Islet precursor cell (in vitro differentiated cells): ENCODE measurements around the gene PIP4K2A.

Experiments
- DNase-seq: peaks from one replicate; pipeline ENCODE4 v3.0.0-alpha.2; 2018

Gene PIP4K2A

DNA sequence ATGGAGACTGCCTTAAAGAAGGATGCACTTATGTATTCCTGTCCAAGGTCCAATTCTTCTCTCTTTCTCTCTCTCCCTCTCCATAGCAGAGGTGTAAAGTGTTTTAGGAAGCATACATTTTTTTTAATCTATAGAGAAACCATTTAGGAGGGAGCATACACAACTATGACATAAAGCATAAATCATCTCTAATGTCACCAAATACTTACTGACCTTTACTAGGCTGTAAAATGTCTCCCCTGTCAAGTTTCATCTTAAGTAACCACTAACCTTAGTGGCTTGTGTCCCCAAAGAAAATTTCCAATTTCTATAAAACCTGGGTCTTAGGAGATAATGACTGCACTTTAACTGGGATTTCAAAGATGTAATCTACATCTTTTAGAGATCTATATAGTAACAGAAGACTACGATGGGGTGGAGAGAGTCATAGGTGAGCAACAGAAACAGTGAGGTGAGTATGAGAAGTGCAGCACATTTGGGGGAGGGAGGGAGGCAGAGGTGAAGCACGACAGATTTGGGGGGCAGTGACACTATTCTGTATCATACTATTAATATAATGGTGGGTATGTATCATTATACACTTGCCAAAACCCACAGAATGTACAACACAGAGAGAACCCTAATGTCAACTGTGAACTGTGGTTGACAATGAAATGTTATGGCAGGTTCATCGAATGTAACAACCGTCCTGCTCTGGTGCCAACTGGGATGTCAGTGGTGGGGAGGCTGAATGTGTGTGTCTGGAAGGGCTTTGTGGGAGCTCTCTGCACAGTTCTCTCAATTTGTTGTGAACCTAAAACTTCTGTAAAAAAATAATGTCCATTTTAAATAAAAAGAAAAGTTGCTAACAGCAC lies 79.5 kb downstream of the PIP4K2A start:
- no peak for DNase-seq

DNA sequence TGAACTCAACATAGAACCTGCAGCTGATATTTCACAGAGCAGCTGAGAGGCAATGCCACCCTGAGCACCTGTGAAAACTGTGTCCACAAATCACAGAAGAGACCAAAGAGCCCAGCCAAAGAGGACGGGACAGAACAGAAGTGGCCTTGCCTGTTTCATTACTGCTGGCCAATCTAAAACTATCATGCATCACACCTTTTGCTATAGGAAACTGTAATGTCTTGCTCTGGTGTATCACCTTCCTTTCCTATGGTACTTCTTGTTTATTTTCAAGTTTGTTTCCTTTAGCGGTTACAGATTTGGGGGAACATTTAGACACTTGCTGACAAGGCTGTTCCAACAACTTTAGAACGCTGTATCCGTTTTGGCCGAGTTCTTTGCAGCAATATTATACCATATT lies 80.3 kb downstream of the PIP4K2A start:
- no peak for DNase-seq

DNA sequence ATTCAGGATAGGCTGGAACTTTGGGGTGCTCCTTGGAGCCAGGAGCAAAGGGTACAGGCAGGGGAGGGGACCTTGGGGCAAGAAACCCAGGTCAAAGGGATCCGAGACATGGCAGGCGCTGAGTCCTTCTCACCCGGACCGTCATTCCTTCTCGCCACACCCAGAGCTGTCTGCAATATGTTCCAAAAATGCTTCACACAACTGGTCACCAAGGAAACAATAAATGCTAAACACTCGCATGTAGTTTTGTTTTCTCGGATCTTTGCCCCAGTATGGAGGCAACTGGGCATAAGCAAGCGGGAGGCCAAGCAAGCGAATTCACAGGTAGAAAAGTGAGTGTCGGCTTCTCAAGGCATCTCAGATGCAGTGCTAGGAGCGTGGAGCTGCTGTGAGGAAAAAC lies 80.8 kb downstream of the PIP4K2A start:
- DNase-seq: no peak

DNA sequence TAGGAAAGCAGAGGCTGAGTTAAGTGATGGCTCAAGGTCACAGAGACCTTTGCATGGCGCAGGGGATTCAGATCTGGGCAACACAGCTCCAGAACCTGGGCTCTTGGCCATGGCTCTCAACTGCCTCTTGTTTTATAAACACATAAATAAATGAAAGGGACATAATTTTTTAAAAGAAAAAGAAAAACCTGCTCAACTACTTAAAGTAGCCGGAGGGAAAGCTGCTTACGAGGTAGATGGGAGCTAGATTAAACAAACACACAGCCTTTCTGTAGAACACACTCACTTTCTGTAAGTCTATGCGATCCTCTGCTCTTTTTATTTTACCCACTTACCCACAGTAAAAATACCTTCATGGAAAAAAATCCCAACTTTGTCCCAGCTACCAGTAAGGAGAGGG lies 81.3 kb downstream of the PIP4K2A start:
- DNase-seq: no peak

DNA sequence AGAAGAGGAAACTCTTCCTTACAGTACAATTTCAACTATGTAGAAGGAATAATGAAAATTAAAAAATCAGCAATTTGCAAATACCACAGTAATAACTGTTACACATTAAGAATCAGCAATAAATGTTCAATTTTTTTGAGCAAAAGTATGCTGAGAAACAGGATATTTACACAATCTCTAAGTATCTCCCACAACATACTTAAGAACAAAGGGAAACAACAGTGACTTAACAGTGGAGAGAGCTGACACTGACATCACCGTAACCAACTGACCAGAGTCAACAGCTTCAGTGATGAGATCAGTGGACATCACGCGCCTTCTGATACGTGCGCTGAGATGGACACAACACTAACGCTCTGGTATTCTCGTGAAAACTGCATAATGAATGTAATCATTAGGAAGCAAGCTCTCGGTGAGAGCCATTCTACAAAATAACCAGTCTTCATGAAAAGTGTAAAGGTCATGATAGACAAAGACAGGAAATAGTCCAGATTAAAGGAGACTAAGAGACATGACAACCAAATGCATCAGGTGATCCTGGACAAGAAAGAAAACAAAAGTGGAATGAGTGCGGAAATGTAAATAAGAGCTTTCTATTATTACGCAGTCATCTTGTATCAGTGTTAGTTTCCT lies 82.6 kb downstream of the PIP4K2A start:
- no peak for DNase-seq

DNA sequence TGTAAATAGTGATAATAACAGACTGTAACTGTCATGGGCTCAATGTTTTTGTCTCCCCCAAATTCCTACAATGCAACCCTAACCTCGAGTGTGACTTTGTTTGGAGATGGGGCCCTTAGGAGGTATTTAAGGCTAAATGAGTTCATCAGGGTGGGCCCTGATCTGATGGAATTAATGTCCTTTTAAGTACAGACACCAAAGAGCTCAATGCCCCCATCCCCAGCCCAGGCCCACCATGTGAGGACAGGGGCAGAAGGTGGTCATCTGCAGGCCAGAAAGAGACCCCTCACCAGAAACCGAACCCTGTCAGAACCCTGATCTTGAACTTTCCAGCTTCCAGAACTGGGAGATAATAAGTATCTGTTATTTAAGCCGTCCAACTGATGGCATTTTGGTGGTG lies 83.2 kb downstream of the PIP4K2A start:
- DNase-seq: no peak

DNA sequence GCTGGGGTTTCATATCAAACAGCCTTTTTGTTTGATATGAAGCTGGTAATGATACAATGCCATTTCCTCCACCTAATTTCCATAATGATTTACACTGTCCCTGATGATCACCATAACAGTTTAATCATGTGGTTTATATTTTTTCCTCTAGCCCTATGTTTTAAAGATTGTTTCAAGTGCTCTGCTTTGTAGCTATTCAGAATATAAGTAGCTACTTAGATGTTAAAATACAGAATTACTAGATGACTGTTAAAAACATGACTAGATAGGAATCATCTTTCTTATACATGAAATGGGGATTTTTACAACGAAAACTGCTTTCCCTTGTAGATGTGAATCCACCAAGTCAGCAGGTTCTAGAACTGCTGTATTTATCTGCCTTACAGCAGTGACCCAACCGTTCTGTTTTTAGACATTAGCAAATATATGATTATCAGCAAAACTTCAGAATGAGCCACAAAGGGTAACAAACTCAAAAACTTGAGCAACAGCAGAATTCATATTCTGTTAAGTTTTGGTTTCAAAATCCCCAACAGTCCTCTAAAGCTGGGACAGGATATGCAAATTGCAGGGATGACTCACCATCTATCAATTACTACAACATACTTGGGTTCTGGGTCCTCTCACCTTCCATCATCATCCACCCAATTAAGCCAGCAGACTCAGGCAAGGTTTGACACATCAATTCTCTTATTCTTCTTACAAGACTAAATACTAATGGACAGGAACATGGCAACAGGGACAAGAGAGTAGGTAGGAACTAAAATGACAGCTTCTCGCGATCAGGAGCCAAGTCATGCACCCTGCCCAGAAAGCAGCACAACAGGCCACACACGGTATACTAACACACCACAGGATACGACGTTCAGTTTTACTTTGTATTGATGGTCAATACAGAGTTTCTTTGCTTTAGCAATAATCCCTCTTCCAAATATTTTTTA lies 83.9 kb downstream of the PIP4K2A start:
- no peak for DNase-seq

DNA sequence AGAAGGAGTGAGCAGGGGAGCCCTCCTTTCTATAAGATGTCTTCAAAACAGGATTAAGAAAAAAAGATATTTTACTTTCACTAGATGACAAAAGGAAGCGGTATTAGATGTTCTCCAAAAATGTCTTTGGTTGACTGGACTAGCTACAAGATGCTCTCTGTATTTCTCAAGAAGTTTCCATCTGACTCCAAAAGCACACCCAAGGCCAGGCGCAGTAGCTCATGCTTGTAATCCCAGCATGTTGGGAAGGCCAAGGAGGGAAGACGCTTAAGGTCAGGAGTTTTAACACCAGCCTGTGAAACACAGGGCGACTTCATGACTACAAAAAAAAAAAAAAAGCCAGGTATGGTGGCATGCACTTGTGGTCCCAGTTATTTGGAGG lies 84.5 kb downstream of the PIP4K2A start:
- no peak for DNase-seq

DNA sequence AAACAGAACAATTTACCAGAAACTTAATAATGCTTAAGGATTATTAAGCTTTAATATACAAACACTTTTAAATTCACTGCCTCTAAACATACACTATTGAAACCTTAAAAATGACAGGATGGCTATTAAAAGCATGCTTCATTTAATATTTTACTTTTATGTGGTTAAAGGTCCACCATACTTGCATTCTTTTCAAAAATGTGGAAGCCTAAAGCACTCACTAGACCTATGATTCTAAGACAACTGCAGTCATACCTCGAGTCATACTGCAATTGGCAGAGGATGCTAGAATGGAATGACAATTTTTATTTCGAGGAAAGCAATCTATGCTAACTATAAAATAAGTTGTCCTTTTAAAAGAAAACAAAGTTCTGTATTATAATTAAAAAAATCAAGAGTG lies 85.3 kb downstream of the PIP4K2A start:
- no peak for DNase-seq

DNA sequence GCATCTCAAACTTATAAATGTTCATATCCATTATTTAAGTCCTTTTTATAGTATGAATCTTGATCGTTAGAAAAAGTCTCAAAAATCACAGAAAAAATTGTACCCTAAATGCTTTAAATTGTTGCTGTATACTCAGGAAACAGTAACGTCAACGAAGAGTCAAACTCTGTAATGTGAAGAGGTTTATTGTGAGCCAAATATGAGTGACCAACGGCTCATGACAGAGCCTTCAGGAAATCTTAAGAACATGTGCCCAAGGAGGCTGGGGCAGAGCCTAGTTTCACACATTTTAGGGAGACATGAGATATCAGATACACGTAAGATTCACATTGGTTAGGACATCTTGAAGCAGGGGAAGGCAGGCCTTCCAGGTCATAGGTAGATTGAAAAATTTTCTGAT lies 86.1 kb downstream of the PIP4K2A start:
- DNase-seq: no peak

DNA sequence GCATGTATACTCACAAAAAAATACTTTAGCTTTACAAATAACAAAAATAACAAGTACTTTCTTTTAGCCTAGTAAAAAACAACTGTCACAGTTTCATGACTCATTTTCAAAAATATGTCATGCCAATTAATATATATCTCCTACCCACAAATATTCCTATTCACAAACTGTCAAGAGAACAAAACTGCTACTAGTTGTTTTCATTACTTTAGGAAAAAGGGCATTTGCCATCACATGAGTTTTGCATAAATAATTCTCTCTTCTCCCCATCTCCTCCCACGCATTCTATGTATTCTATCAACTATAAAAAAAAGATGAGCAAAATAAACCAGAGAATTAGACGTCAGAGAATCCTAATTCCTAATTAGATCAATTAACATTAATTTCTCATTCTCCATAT lies 87.6 kb downstream of the PIP4K2A start:
- no peak for DNase-seq

DNA sequence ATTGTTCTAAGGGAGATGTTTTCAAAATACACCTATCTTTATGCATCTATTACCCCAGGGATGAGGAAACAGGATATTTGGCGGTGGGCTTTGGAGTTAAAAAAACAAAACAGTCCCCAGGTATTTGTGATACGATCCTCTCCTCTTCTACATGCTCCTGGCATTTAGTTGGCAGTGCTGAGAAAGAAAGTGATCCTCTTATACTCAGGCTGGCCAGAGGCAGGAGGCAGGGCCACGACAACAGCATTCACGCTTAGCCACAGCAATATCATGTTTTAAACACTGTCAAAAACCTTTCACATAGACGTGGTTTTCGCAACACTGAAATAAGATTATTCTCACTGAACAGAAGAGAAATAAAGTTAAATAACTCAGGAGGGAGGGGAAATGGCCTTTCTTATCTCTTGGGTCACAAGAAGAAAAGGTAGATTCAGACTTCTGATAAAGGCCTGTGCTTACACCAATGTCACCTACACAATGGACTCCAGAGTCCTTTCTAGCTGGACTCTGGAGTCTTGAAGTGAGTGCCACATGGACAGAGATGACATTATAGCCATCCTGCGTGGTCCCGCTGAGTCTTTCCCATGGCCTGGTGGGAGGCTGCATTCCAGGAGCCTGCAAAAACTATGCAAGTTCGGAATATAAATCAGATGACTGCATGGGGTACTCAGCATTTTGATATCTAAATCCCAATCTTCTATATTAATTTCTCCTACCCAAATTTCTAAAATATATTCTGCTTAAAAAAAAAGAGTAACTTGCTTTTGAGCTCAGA lies 88.7 kb downstream of the PIP4K2A start:
- no peak for DNase-seq

DNA sequence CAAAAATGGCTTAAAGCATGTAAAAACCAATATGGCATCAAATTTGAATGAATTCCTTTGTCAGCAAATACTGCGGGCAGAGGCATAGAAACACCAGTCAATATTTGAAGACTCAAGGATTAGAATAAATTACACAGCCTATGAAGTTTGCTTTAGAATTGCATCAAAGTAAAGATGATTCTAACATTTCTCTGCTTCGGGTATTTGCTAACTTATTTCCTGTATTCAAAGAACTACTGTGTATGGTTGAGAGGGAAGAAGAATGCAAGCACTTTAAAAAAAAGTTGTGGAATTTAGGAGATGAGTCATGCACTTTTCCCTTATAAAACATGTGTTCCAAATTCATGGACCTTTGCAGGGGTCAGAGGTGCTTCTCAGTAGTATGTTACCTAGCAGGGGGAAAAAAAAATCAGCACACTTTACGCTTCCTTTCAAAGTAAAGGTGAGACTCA lies 90.1 kb downstream of the PIP4K2A start:
- no peak for DNase-seq

DNA sequence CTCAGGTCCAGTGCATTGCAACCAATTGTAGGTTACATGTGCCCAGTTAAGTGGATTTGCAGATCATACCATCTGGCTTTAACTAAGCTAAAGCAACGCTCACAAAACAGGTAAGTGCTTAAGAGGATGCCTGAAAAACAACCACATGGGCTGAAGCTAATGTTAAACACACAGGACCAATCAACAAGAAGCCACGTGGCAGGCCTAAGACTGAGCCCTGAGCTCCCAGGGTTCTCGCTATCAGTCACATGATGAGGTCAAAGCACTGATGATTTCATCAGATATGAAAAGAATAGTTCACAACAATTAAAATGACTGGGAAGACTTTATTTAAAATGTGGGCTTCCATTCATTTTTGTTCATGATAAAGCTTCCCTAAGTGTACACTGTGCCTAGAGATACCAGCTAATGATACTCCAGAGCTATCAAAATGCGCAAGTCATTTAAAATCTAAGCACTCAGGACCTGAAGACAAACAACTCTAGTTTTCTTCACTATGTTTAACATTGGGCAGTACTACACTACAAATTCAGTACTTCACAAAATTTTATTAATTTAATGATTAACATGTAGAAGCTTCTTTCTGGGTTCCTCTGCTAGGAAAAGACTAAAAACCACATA lies 90.6 kb downstream of the PIP4K2A start:
- no peak for DNase-seq

DNA sequence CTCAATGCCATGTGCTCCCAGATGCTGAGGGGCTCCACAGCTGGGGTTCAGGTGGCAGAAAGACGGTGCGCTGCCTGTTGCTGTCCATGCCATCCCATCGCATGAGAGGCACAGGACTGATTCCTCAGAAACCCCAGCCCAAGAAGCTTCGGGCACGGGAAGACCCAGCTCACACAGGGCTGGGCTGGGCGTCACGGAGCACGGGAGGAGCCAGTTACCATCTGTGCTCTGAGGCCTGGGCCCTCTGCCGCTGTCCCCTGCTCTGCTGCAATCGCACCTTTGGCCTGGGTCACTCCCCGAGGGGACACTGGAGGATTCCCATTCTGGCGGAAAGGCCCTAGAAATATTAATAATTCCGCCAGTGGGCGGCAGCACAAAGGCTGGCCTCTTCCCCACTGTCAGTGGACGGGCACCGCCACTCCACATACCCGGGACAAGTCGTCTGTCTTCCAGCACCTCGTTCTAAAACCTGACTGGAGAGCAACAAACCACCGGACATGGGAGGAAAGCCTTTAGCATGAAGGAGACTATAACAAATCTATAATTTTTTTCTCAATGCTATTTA lies 92.1 kb downstream of the PIP4K2A start:
- no peak for DNase-seq

DNA sequence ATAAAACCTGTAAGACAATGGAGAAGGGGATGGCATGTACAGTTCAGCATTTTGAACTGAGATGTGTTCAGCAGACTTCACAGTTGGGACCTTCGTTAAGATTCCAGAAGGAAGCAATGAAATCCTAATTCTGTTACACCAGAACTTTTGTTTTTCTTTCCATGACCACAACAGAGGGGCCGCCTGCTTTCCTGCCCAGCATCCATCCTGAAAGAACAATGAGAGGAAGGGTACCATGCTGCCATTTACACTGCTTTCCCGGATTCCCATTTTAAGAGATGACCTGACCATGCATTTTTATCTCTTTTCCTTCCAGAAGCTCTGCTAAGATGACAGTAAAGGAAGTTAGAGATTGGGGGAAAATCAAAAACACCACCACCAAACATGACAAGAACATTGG lies 92.7 kb downstream of the PIP4K2A start:
- no peak for DNase-seq

DNA sequence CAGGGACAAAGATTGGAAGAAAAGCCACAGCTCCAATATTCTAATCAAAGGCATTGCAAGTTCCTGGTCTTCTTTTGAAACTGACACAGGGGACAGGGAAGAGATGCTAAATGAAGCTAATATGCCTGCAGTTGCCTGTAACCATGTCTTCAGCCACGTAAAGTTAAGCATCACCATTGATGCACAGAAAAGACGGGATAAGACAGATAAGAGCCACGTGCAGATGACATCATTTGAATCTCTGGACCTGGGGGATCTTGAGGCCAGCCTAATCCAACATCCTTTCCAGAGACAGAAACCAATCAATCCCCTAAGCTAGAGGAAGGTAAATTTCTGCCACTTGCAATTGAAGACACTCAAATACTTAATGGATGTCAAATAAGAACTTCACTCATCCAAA lies 93.4 kb downstream of the PIP4K2A start:
- no peak for DNase-seq

DNA sequence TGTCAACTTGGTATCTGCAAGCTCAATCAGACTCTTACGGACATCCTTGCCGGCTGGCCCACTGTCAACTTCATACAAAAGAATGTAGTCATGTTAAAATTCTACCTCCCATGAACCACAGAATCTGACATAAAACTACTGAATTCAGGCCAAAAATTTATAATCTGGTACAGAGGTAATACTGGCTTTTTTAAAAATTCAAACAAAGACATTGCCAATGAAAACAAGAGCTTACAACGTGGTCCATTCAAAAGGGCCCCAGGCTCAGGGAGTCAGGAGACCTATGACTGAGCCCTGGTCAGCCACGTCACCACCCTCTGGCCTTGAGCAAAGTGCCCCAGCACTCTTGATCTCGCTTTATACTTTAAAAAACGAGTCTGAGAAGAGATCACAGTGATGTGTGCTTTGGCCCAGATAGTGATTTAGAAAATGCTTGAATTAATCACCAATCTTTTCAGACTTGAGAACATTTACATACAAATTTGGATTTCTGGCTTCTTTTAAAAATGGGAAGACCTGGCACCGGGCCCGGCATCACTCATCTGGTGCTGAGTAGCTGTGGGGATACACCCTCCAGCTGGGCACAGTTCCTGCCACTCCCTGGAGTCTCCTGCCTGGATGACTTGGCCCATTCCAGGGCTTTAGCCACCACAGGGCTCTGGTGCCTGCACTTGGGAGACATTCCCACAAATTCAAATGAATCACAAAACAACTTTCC lies 94.1 kb downstream of the PIP4K2A start:
- DNase-seq: peak; percentile 73

DNA sequence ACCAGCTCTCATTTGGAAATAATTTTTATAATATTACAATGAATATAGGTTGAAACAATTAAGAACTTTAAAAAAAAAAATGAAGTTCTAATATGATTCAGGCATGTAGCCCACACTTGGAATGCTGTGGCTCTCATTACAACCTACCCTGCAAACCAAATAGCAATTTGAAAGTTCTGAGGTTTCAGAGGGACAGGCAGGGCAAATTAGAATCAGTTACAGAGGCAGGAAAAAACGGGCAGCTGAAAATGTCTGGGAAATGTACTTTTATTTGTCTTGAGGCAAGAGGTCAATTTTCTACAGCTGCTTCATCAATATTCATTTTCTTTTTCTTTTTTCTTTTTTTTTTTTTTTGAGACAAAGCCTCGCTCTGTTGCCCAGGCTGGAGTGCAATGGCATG lies 95.3 kb downstream of the PIP4K2A start:
- no peak for DNase-seq

DNA sequence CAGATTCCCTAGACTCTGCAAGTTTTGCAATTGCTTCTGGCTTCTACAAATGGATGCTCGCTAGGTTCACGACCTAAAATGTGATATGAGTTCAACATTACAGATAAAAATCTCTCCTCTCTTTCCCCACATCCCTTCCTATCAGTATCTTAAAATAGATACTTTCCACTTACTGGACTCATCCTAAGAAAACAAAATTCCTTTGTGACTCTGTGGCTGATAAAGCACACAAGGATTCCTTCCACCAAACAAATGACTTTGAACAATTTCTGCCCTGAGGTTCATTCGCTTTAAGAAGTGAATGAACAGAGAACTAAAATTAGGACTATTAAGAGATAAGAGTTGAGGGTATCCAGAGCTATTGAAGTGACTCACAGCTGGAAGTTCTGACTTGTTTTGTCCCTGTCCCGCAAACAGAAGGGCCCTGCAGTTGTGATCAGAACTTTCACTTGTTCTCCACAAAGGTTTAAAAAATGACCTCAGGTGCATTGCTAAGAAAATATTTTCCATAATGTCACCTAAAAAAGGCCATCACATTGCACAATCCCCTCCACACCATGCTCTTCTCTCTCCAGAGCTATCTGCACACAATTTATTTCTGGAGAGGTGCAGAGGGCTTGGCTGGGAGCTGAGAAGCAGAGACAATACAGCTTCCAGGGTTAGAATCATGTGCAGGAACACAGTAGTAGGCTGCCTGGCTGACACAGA lies 96.1 kb downstream of the PIP4K2A start:
- DNase-seq: peak; percentile 84

DNA sequence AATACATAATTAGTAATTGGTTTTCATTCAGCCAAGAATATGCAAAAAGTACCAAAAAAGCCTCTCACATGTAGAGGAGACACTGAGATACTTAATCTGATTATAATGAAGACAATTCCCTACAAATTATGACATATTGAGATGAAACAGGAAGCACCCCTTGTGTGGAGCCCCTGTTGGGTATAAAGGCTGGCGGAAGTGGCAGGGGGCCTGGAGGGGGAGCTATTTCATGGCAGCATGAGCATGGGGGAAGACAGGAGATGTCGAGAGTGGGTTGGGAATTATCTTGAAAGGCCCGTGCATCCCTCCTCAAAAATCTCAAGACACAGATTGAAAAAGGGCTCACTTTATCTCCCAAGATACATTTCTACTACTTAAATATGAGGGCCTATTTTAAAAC lies 96.9 kb downstream of the PIP4K2A start:
- no peak for DNase-seq
